ENCODE results near the gene BCAR1.

GRCh38 chr16:75208242-75208825 lies 43.1 kb downstream of the BCAR1 start:
- TF ChIP-seq SP1 (CRISPR knock-in tag; conservative IDR thresholded peaks at IDR 0.05) = no peak
- no peak for TF ChIP-seq ELF4 (CRISPR knock-in tag; IDR thresholded peaks at IDR 0.05; ENCODE audit: low read depth)
- TF ChIP-seq, protein P1, sequence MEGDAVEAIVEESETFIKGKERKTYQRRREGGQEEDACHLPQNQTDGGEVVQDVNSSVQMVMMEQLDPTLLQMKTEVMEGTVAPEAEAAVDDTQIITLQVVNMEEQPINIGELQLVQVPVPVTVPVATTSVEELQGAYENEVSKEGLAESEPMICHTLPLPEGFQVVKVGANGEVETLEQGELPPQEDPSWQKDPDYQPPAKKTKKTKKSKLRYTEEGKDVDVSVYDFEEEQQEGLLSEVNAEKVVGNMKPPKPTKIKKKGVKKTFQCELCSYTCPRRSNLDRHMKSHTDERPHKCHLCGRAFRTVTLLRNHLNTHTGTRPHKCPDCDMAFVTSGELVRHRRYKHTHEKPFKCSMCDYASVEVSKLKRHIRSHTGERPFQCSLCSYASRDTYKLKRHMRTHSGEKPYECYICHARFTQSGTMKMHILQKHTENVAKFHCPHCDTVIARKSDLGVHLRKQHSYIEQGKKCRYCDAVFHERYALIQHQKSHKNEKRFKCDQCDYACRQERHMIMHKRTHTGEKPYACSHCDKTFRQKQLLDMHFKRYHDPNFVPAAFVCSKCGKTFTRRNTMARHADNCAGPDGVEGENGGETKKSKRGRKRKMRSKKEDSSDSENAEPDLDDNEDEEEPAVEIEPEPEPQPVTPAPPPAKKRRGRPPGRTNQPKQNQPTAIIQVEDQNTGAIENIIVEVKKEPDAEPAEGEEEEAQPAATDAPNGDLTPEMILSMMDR (IDR thresholded peaks at IDR 0.05) = no peak
- no peak for TF ChIP-seq ZNF219 (CRISPR knock-in tag; IDR thresholded peaks at IDR 0.05; ENCODE audit: borderline replicate concordance)
- TF ChIP-seq, protein P2, sequence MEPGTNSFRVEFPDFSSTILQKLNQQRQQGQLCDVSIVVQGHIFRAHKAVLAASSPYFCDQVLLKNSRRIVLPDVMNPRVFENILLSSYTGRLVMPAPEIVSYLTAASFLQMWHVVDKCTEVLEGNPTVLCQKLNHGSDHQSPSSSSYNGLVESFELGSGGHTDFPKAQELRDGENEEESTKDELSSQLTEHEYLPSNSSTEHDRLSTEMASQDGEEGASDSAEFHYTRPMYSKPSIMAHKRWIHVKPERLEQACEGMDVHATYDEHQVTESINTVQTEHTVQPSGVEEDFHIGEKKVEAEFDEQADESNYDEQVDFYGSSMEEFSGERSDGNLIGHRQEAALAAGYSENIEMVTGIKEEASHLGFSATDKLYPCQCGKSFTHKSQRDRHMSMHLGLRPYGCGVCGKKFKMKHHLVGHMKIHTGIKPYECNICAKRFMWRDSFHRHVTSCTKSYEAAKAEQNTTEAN (CRISPR knock-in tag; IDR thresholded peaks at IDR 0.05) = no peak
- TF ChIP-seq NR3C1 (CRISPR knock-in tag; conservative IDR thresholded peaks at IDR 0.05; ENCODE audit: low read depth) = no peak

Data from WTC11 (cell line).